ENCODE results near the gene C2CD4A. TPM values are rescaled to one million over a fixed set of nuclear protein-coding genes. Genes with fewer than 3 reads are reported as not detected.

Gene C2CD4A, protein sequence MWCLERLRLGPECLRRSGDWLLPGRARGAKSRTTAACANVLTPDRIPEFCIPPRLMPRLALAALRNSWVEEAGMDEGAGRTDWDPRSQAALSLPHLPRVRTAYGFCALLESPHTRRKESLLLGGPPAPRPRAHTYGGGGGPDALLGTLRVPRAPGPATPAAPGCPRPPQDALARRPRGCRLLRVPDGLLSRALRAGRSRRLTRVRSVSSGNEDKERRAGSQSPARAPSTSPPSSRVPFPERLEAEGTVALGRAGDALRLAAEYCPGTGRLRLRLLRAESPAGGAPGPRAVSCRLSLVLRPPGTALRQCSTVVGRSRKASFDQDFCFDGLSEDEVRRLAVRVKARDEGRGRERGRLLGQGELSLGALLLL
- total RNA-seq (under 1 TPM in 1 of 2 experiments, not detected in 1; 0.11 TPM), polyA plus RNA-seq (under 1 TPM in 1 of 2 donors, not detected in 1; 0.08 TPM)

DNA sequence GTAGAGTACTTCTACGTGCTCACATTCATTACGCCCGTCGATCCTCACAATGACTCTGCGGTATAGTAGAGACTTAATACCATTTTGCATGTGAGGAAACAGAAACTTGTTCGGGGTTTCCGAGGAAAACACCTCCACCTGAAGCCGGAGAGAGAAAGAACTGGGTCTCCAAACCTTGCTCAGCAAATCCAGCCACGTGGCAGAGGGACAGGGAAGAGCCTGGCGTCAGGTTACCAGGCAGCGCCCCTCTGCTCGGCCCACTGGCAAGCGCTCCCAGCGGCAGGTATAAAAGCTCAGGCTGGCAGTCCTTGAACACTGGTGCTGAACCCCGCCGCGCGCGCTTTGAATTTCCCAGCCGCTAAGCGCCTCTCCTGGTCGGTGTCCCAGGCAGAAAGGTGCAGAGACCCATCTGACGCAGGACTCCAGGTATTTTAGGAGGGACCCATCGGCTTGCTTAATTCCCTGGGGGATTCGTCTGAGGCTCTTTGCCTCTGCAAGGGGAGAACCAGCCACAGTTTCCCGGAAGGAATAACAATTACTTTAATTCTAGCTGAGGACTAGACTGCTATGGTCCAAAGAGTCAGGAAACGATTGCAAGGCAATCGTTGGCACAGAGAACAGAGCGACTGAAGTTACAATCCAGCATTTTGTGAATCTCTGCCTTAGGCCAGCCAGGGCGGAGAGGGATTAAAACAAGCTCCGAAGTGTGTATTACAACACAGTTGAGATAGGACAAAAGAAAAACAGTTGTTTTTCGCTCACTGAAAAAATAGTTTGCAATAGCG lies at the start of gene C2CD4A:
C2CD4A (plus strand) TSS at position 315 of the 785 bp plus-strand sequence. CDS start 637 bp downstream, outside the sequence.
- H3K9me3 Mint-ChIP-seq: no peaks in the 10 kb centered on the region
- H3K27me3 Mint-ChIP-seq: peaks cover 3 to 8% of the 10 kb centered on the region in 2 donors
- peaks cover 18 to 31% (median 24%) of the 10 kb centered on the region in 4 donors for H3K4me1 Mint-ChIP-seq
- peak within 1 kb of the TSS; percentile 18 to 57 for H3K4me3 ChIP-seq (ENCODE audit: low read length in 2 of 2)
- no peaks in the 10 kb centered on the region for H3K9me3 ChIP-seq (ENCODE audit: control insufficient read depth in 1 of 2, low read length in 2 of 2)
- H3K36me3 ChIP-seq (ENCODE audit: insufficient read depth, low read length): no peaks in the 10 kb centered on the region
- ChIA-PET POLR2A (ENCODE audit: partially characterized antibody) (interaction anchor here (1.8 kb wide), 1 partner anchor 57 kb away, joined by 7 read pairs; no protein-coding TSS in a partner anchor), CTCF (ENCODE audit: partially characterized antibody) (interaction anchor here (0.7 to 1.6 kb wide), 5 partner anchors 14 to 91 kb away, joined by 3 to 6 read pairs (median 3); no protein-coding TSS in a partner anchor)
- H3K4me1 ChIP-seq (ENCODE audit: insufficient read depth, low read length): peaks cover 23% of the 10 kb centered on the region
- H3K27ac ChIP-seq (ENCODE audit: low read depth, low read length): no peak within 1 kb of the TSS
- peak within 1 kb of the TSS in 6 of 7 donors; percentile 26 to 78 (median 66) for H3K27ac Mint-ChIP-seq
- no peaks in the 10 kb centered on the region for H3K27me3 ChIP-seq (ENCODE audit: insufficient read depth, low read length)
- intact Hi-C loops (cut with micrococcal nuclease): loop anchor here (5.0 kb wide), 2 partner anchors 40 to 75 kb away; no protein-coding TSS in a partner anchor
- H3K36me3 Mint-ChIP-seq: peaks cover 0 to 9% of the 10 kb centered on the region in 2 donors
- peak within 1 kb of the TSS; percentile 88 to 97 (median 92) for H3K4me3 Mint-ChIP-seq
- DNase-seq: peak; percentile 54 to 72 (median 58)

DNA sequence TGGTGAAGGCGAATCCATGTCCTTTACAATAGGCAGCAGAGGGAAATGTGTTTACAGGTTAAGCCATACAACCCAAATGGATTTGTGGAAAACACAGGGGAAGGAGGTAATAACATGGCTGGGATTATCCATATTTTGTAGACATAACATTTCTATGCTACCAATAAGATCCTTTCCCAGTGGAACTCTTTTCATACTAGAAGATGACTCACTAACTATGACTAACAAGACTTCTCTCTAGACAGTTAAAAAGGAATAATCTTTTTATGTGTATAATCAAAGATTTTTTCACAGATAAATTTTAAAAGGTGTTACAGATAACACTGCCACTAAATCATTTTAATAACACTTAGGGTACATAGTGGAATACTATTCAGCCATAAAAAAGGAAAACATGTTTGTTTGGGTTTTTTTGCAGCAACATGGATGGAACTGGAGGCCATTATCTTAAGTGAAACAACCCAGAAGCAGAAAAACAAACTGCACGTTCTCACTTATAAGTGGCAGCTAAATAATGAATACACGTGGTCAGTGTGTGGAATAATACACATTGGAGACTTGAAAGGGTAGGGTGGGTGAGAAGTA lies 46.1 kb upstream of the C2CD4A start:
- no peak for DNase-seq
- peaks cover 57 to 60% of the 10 kb centered on the region in 2 donors for H3K36me3 Mint-ChIP-seq
- H3K36me3 ChIP-seq (ENCODE audit: insufficient read depth, low read length): peaks cover 9% of the 10 kb centered on the region
- no peaks in the 10 kb centered on the region for H3K9me3 ChIP-seq (ENCODE audit: control insufficient read depth in 1 of 2, low read length in 2 of 2)
- intact Hi-C loops (cut with micrococcal nuclease): no loop called here
- peaks cover 0 to 3% (median 0%) of the 10 kb centered on the region in 8 donors for H3K9me3 Mint-ChIP-seq
- H3K27ac ChIP-seq (ENCODE audit: low read depth, low read length): no peak overlapping the region
- no peaks in the 10 kb centered on the region for H3K27me3 Mint-ChIP-seq
- POLR2A ChIA-PET (ENCODE audit: partially characterized antibody): no interaction called here
- H3K27me3 ChIP-seq (ENCODE audit: insufficient read depth, low read length): no peaks in the 10 kb centered on the region
- H3K4me3 ChIP-seq (ENCODE audit: low read length in 2 of 2): no peak overlapping the region
- peaks cover 0 to 4% (median 1%) of the 10 kb centered on the region in 4 donors for H3K4me1 Mint-ChIP-seq
- no peaks in the 10 kb centered on the region for H3K4me1 ChIP-seq (ENCODE audit: insufficient read depth, low read length)
- CTCF ChIA-PET (ENCODE audit: partially characterized antibody): interaction anchor here (1.2 kb wide), 1 partner anchor 39 kb away, joined by 3 read pairs; the partner anchor contains the start of gene VPS13C
- no peak overlapping the region for H3K27ac Mint-ChIP-seq
- no peak overlapping the region for H3K4me3 Mint-ChIP-seq

DNA sequence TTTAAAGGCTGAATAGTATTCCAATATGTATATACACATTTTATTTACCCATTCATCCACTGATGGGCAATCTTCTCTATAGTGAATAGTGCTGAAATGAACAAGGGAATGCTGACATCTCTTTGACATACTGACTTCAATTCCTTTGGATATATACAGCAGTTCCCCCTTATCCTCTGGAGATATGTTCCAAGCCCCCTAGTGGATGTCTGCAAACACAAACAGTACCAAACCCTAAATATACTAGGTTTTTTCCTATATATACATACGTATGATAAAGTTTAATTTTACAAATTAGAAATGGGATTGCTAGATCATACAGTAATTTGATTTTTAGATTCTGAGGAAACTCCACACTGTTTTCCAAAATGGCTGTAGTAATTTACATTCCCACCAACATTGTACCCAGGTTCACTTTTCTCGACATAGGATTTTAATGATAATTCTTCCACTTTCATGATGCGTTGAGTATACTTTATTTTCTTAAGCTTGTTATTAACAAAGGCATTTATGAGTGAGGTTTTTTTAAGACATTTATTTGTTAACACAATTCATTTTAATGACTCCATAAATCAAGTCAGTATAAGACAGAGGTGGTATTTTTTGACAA lies 44.7 kb upstream of the C2CD4A start:
- H3K4me3 ChIP-seq (ENCODE audit: low read length in 2 of 2): no peak overlapping the region
- H3K27me3 ChIP-seq (ENCODE audit: insufficient read depth, low read length): no peaks in the 10 kb centered on the region
- H3K27ac ChIP-seq (ENCODE audit: low read depth, low read length): no peak overlapping the region
- no peak for DNase-seq
- H3K36me3 ChIP-seq (ENCODE audit: insufficient read depth, low read length): peaks cover 9% of the 10 kb centered on the region
- intact Hi-C loops (cut with micrococcal nuclease): no loop called here
- no peaks in the 10 kb centered on the region for H3K4me1 ChIP-seq (ENCODE audit: insufficient read depth, low read length)
- peaks cover 60 to 62% of the 10 kb centered on the region in 2 donors for H3K36me3 Mint-ChIP-seq
- no peak overlapping the region for H3K27ac Mint-ChIP-seq
- H3K4me1 Mint-ChIP-seq: peaks cover 0 to 4% (median 2%) of the 10 kb centered on the region in 4 donors
- POLR2A ChIA-PET (ENCODE audit: partially characterized antibody): no interaction called here
- H3K4me3 Mint-ChIP-seq: no peak overlapping the region
- H3K9me3 ChIP-seq (ENCODE audit: control insufficient read depth in 1 of 2, low read length in 2 of 2): no peaks in the 10 kb centered on the region
- peaks cover 0 to 3% (median 0%) of the 10 kb centered on the region in 8 donors for H3K9me3 Mint-ChIP-seq
- no peaks in the 10 kb centered on the region for H3K27me3 Mint-ChIP-seq
- CTCF ChIA-PET (ENCODE audit: partially characterized antibody): interaction anchor here (1.2 kb wide), 1 partner anchor 38 kb away, joined by 3 read pairs; the partner anchor contains the start of gene VPS13C

DNA sequence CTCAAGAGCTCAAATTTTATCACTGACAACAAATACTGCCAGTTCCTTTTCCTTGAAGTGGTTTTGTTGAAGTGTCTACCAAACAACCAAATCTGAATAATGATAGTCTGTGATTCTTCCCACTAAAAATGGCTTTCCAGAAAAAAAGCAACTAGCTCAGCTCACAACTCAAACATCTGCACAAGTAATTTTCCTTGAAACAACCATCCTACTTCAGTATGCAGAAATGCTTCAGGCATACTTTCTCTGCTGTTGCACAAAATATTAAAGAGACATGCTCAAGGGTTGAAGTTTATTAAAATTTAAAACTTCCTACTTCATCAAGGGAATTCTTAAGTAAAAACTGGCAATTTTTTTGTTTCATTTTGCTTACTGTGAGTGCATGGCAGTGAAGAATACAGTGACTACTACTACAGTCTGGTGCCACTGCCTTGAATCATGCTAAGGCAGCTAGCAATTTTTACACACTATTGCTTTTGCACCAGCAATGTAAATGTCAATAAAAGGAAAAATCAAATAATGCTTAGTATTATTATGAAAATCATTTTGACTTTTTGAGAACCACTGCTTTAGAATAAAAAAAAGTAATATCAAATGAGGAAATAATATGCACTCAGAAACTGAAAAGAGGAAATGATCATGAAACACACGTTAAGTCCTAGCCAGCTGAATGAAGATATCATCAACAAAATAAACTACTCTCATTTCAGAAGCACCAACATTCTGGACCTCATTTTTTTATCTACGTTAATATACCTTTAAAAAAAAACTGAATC lies 40.1 kb upstream of the C2CD4A start:
- Mint-ChIP-seq H3K27me3 (no peaks in the 10 kb centered on the region), H3K36me3 (peaks cover 48 to 54% of the 10 kb centered on the region in 2 donors), H3K9me3 (no peaks in the 10 kb centered on the region), H3K4me1 (peaks cover 4 to 8% (median 5%) of the 10 kb centered on the region in 4 donors), H3K4me3 (no peak overlapping the region), H3K27ac (no peak overlapping the region)
- no peak for DNase-seq
- Histone ChIP-seq H3K27ac (ENCODE audit: low read depth, low read length) (no peak overlapping the region), H3K4me1 (ENCODE audit: insufficient read depth, low read length) (no peaks in the 10 kb centered on the region), H3K9me3 (ENCODE audit: control insufficient read depth in 1 of 2, low read length in 2 of 2) (no peaks in the 10 kb centered on the region), H3K27me3 (ENCODE audit: insufficient read depth, low read length) (no peaks in the 10 kb centered on the region), H3K36me3 (ENCODE audit: insufficient read depth, low read length) (no peaks in the 10 kb centered on the region), H3K4me3 (ENCODE audit: low read length in 2 of 2) (no peak overlapping the region)
- intact Hi-C loops (cut with micrococcal nuclease): loop anchor here (5.0 kb wide), 1 partner anchor 41 kb away; the partner anchor contains the start of gene C2CD4A
- ChIA-PET CTCF (ENCODE audit: partially characterized antibody) (interaction anchor here (2.0 kb wide), 1 partner anchor 34 kb away, joined by 5 read pairs; the partner anchor contains the start of gene VPS13C), POLR2A (ENCODE audit: partially characterized antibody) (interaction anchor here (1.9 kb wide), 1 partner anchor 34 kb away, joined by 10 read pairs; the partner anchor contains the start of gene VPS13C)

DNA sequence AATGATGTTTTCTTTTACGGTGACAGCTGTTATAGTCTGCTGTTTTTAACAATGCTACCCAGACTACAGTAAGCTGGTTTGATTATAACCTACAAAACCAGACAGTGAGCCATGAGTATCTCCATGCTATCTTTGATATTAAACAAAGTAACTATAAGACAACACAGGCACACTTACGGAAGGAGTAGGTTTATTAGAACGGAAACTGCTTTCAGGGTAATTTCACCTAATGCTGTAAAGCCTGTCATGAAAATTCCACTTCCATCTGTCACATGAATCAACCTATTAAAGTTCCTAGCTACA lies 39.6 kb upstream of the C2CD4A start:
- no peaks in the 10 kb centered on the region for H3K27me3 ChIP-seq (ENCODE audit: insufficient read depth, low read length)
- H3K27ac Mint-ChIP-seq: peak overlapping the region in 1 of 7 donors; percentile 31
- no peak for DNase-seq
- H3K36me3 Mint-ChIP-seq: peaks cover 42 to 49% of the 10 kb centered on the region in 2 donors
- H3K27me3 Mint-ChIP-seq: no peaks in the 10 kb centered on the region
- H3K36me3 ChIP-seq (ENCODE audit: insufficient read depth, low read length): no peaks in the 10 kb centered on the region
- H3K27ac ChIP-seq (ENCODE audit: low read depth, low read length): no peak overlapping the region
- ChIA-PET POLR2A (ENCODE audit: partially characterized antibody) (interaction anchor here (1.9 kb wide), 1 partner anchor 33 kb away, joined by 10 read pairs; the partner anchor contains the start of gene VPS13C), CTCF (ENCODE audit: partially characterized antibody) (interaction anchor here (1.0 to 2.0 kb wide), 2 partner anchors 33 to 44 kb away, joined by 4 to 5 read pairs; partner anchors contain the start of gene VPS13C)
- intact Hi-C loops (cut with micrococcal nuclease): loop anchor here (5.0 kb wide), 1 partner anchor 40 kb away; the partner anchor contains the start of gene C2CD4A
- no peaks in the 10 kb centered on the region for H3K4me1 ChIP-seq (ENCODE audit: insufficient read depth, low read length)
- H3K9me3 Mint-ChIP-seq: no peaks in the 10 kb centered on the region
- H3K4me3 Mint-ChIP-seq: no peak overlapping the region
- peaks cover 4 to 8% (median 5%) of the 10 kb centered on the region in 4 donors for H3K4me1 Mint-ChIP-seq
- H3K9me3 ChIP-seq (ENCODE audit: control insufficient read depth in 1 of 2, low read length in 2 of 2): no peaks in the 10 kb centered on the region
- no peak overlapping the region for H3K4me3 ChIP-seq (ENCODE audit: low read length in 2 of 2)

DNA sequence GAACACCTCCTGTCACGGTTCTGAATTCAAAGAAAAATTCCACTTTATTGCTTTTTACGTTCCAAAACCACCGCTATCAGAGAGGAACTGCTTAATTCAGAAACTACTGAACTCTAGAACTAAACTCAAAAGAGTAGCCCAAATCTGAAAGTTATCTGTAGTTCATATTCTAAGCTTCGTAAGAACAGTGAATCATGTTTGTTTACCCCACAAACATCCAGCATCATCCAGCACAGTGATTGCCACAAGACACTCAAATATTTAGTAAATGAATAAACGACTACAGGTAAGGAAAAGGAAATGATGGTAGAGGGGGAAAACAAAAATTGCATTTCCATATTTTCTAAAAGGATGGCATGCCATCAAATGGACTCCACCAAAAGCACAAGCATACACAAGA lies 38.9 kb upstream of the C2CD4A start:
- Histone ChIP-seq H3K9me3 (ENCODE audit: control insufficient read depth in 1 of 2, low read length in 2 of 2) (no peaks in the 10 kb centered on the region), H3K27ac (ENCODE audit: low read depth, low read length) (no peak overlapping the region), H3K4me1 (ENCODE audit: insufficient read depth, low read length) (no peaks in the 10 kb centered on the region), H3K27me3 (ENCODE audit: insufficient read depth, low read length) (no peaks in the 10 kb centered on the region), H3K36me3 (ENCODE audit: insufficient read depth, low read length) (no peaks in the 10 kb centered on the region), H3K4me3 (ENCODE audit: low read length in 2 of 2) (no peak overlapping the region)
- DNase-seq: no peak
- H3K9me3 Mint-ChIP-seq: no peaks in the 10 kb centered on the region
- H3K4me1 Mint-ChIP-seq: peaks cover 4 to 9% (median 7%) of the 10 kb centered on the region in 4 donors
- no peak overlapping the region for H3K27ac Mint-ChIP-seq
- H3K4me3 Mint-ChIP-seq: no peak overlapping the region
- H3K27me3 Mint-ChIP-seq: no peaks in the 10 kb centered on the region
- peaks cover 40 to 46% of the 10 kb centered on the region in 2 donors for H3K36me3 Mint-ChIP-seq
- CTCF ChIA-PET (ENCODE audit: partially characterized antibody): interaction anchor here (1.0 kb wide), 1 partner anchor 43 kb away, joined by 4 read pairs; no protein-coding TSS in a partner anchor
- intact Hi-C loops (cut with micrococcal nuclease): loop anchor here (5.0 kb wide), 1 partner anchor 39 kb away; the partner anchor contains the start of gene C2CD4A
- POLR2A ChIA-PET (ENCODE audit: partially characterized antibody): interaction anchor here (1.9 kb wide), 1 partner anchor 32 kb away, joined by 10 read pairs; the partner anchor contains the start of gene VPS13C
